ENCODE measurements around the gene TRIM50.
"Not testable (repeated sequence)": the region's sequence is repeated elsewhere in the genome, so short reads cannot be mapped to it uniquely, and the experiment has no call there.

Gene TRIM50

DNA sequence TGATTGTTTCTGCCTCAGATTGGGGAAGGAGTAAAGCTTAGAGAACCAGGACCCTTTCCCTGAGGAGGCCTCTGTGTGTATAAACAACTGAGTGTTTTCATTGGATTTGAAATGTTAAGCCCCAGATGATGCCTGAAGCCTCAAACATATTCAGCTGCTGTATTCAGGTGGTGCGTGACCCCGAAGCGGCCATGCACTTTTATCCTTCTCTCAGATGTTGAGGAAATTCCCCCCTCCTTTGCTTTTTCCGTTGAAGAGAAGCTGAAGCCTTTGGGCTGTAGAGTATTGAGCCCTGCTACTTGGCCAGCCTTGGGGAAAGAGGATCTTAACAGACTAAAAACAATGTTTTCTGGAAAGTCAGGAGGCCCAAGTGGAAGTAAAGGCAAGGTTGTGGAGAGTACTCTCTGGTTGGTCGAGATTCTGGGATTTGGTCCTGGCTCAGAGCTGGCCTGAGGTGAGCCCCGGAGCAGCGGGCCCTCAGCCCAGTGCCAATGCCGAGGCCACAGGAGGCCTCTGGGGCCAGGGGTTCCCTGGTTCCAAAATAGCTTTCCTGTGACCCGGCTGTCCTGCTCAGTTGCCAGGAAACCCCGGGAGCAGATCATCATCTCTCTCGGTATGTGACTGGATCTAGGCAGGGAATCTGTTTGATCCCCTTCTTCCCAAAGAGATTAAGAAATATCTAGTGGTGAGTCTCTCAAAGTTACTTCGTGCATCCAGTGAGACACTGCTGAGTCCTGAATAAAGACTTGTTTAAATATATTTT lies 22.6 kb upstream of the TRIM50 start:
- no peak for DNase-seq (ENCODE audit: low read depth in 3 of 3)

DNA sequence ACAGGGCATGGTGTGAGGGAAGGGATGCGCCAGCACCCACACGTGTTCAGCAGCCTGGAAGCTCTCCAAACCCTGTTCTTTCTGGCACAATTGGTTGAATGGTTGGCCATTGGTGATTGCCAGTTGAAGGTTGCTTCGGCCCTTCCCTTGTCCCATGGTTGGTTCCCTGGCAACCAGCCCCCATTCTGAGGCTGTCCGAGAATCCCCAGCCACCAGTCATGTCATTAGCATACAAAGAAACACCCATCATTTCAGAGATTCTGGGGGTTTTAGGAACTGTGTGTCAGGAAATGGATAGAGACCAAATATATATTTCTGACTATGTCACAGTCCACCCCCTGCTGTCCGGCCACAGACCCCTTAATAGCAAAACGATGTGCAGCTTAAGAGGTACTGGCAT lies 21.9 kb upstream of the TRIM50 start:
- no peak for DNase-seq (ENCODE audit: low read depth in 3 of 3)

DNA sequence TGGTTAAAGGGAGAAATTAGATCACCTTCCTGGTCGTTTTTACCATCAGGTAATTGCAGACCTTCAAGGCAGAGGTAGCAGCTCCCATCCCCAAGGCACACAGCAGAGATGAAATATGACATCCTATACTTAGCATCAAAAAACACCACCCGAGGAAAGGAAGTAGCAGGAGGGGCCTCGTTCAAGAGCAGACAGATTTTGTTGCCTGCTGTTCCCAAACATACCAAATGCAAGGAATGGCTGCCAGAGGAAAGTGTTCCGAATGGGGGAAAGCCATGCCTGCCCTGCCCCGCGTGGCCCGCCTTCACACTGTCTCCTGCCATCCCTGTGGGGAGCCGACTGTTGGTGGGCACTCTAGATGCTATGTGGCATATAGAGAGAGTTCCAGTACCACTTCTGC lies 18.1 kb upstream of the TRIM50 start:
- DNase-seq (ENCODE audit: low read depth in 3 of 3) = no peak

DNA sequence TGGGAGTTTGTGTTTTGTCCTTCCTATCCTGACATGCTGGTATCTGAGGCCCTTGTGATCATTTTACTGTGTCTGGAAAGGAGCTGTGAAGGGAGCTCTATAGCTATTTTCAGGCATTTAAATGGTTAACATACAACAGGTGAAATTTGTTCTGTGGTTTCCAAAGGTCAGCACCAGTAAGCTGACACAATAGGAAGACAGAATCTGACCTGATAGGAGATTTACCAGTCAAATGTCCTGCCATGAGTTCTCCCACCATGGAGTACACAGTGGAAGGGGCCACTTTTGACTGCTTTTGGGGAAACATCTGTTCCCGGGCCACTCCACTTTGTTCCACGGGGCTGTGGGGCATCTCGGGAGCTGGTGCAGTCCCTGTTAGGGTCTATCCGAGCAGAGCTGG lies 17.7 kb upstream of the TRIM50 start:
- no peak for DNase-seq (ENCODE audit: low read depth in 3 of 3)

DNA sequence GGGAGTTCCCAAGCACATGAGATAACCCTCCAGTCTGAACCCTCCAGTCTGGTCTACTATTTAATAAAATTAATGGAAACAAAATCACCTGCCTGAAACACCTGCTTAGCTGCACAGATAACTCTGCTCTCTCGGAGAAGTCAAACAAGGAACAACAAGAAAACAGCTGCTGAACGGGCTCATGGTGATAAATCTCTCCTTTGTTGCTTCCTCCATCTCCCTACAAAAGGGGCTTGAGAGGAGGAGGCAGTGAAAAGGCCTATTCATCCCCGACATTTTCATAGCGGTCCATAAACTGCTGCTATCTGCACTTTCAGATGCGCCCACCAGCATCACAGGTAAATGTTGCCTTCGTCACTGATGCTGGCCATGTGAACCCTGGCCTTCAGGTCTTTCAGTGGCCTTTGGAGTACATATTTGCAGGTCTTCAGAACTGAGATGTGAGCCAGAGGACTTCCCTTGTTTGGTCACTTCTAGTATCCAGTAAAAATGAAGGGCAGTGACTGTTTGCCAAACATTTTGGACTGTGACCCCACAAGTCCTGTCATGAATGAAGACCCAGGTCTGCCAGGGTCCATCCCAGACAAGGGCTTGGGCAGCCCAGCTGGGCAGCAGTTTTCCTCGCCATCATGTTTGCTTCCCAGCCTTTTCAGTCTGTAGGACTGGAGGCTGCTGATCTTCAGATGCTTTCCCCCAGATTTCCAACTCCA lies 15.9 kb upstream of the TRIM50 start:
- no peak for DNase-seq (ENCODE audit: low read depth in 3 of 3)

DNA sequence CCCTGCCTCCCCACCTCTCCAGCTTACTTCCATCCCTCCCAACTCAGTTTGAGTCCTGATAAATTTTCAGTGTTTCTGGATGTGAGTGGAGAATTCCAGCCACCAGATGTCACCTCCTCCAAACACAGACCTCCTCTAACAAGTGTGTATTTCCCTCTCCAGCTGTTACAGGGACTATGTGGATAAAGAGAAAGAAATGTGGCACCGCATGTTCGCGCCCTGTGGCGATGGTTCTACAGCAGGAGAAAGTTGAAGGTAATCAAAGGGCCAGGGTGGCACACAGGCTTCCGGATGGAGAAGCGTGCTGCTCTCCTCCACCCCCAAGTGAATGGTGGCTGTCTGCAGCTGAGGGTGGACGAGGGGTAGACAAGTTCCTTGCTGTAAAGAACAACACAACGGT lies 14.8 kb upstream of the TRIM50 start:
- no peak for DNase-seq (ENCODE audit: low read depth in 3 of 3)

DNA sequence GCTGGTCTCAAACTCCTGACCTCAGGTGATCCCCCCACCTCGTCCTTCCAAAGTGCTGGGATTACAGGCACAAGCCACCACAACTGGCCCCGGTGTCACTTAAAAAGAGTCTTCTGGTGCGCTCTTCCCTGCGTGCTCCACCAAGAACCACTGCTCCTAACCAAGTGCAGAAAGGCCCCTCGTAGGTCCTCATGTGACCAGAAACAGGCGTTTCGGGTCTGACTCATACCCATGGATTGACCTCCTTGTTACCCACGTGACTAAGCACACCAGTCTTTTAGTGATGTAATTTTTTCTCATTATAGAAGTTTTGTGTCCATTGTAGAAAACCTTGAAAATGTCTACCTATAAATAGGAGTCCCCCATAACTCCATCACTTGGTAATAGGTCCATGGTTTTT lies 14.0 kb upstream of the TRIM50 start:
- no peak for DNase-seq (ENCODE audit: low read depth in 3 of 3)

DNA sequence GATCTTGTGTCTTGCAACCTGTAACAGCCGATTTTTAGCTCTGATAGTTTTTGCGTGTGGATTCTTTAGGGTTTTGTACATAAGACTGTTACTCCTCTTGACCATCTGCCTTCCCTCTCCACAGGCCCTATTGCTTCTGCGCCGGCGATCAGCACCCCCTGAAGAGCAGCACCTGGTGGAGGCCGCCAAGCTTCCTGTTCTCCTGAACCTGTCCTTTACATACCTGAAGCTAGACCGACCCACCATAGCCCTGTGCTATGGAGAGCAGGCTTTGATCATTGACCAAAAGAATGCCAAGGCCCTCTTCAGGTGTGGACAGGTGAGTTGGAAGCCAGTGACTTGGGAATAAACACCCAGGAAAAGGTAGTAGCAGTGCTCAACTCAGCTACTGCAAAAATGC lies 12.6 kb upstream of the TRIM50 start:
- DNase-seq (ENCODE audit: low read depth in 3 of 3) = no peak

DNA sequence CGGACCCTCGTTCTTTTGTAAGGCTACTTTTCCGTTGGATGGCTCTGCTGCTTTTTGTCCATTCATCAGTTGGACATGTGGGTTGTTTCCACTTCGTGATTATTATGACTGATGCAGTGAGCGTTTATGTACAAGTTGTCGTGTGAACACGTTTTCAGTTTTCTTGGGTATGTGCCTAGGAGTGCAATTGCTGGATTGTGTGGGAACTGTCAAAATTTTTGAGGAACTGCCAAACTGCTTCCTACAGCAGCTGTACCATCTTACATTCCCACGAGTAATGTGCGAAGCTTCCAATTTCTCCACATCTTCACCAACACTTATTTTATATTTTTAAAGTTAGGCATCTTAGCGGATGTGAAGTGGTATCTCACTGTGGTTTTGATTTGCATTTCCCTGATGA lies 10.4 kb upstream of the TRIM50 start:
- no peak for DNase-seq (ENCODE audit: low read depth in 3 of 3)

DNA sequence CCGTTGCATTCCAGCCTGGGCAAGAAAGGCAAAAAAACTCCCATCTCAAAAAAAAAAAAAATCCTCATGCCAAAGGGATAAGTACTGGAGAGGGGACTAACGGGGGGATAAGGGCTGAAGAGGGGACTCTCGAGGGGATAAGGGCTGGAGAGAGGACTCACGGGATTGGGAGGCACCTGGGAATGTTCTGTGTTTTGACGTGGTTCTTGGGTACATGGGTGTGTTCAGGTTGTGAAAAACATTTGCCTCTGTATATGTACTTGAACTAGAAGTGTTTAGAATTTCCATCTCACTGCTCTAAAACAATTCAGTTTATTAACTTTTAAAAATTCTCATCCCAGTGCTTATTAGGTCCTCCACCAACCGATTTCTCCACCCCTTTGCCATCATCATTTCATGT lies 4.6 kb upstream of the TRIM50 start:
- DNase-seq (ENCODE audit: low read depth in 3 of 3) = no peak

DNA sequence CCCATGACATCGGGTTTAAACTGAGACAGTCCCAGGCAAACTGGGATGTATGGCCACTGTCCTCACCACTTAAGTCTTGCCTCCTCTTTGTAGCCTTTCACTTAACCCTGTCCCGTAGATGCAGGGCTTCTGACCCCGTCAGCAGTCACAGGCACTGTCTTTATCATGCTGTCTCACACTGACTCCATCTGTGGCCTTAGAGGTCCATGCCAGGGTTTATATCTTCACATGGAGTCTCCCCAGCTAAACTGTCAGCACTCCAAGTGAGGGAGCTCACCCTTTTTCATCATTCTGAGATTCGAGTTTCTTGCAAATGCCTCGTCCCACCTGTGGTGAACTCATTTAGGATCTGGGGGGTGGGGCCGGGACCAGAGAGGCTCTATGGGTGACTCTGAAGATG lies 2.9 kb upstream of the TRIM50 start:
- DNase-seq (ENCODE audit: low read depth in 3 of 3) = no peak

DNA sequence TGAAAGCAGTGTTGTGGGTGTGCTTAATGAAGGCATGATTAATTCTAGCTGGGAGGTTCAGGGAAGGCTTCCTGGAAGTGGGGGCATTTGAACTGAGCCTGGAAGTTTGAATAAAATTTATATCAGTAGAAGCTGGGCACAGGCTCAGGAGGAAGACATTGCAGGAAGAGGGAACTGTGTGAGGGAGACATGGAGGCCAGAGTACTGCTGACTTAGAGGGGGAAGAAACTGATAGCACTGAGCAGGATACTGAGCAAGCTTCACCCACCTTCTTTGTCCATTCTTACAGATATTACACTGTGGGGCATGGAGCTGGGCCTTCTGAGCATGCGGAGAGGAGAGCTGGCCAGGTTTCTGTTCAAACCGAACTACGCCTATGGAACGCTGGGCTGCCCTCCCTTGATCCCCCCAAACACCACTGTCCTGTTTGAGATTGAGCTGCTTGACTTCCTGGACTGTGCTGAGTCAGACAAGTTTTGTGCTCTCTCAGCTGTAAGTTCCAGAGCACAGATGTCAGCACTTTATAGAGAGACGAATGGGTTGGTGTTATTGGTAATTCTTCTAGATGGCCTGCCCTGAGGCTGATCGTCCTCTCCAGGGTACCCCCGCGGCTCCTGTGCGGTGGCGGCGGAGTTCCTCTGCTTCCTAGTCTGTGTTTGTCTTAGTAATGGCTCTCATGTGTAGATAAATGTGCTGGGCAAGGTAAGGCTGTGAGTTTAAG lies 2.1 kb upstream of the TRIM50 start:
- DNase-seq (ENCODE audit: low read depth in 3 of 3) = no peak

DNA sequence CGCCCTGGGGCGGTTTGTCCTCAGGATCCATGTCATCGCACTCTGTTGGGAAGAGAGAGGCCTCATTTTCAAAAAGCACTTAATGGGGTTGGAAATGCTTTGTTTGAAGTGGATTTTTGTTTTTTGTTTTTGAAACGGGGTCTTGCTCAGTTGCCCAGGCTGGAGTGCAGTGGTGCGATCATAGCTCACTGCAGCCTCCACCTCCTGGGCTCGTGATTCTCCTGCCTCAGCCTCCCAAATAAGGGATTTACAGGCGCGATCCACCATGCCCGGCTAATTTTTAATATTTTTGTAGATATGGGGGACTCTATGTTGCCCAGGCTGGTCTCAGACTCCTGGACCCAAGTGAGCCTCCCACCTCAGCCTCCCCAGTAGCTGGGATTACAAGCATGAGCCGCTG lies 814 bp upstream of the TRIM50 start:
- DNase-seq (ENCODE audit: low read depth in 3 of 3) = no peak

DNA sequence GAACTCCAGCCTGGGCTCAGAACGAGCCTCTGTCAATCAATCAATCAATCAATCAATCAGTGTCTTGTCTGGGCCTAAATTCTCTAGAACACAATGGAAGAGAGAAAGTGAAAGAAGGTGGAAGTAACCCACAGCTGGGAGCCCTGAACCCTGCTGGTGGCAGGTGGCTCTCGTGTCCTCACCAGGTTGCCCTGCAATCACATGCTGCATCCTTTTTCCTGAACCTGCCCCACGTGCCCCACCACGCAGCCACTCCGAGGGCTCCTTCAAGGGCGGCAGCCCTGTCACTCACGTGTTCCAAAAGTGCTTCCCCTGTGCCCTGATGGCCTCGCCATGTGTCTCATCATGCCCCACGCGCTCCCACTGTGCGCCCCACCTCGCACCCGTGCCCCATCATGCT lies 433 bp downstream of the TRIM50 start:
- not testable (repeated sequence) for DNase-seq (ENCODE audit: low read depth in 3 of 3)

DNA sequence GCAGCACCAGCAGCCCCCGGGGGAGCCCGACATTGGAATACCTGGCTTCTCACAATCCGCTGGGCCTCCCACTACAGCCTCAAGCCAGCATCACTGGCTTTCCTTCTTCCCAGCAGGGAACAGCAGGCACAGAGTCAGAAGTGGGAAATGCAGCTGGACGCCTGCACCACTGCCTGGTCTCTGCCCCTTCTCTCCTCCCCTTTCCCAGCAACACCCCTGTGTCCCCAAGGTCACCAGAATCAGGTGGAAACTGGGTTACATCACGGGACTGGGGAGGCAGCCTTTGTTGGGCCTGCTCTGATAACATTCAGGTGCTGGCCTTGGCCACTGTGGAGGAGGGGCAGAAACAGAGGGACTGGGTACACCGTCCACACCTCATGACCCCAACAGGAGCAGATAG lies 2.5 kb downstream of the TRIM50 start:
- DNase-seq (ENCODE audit: low read depth in 3 of 3) = not testable (repeated sequence)

DNA sequence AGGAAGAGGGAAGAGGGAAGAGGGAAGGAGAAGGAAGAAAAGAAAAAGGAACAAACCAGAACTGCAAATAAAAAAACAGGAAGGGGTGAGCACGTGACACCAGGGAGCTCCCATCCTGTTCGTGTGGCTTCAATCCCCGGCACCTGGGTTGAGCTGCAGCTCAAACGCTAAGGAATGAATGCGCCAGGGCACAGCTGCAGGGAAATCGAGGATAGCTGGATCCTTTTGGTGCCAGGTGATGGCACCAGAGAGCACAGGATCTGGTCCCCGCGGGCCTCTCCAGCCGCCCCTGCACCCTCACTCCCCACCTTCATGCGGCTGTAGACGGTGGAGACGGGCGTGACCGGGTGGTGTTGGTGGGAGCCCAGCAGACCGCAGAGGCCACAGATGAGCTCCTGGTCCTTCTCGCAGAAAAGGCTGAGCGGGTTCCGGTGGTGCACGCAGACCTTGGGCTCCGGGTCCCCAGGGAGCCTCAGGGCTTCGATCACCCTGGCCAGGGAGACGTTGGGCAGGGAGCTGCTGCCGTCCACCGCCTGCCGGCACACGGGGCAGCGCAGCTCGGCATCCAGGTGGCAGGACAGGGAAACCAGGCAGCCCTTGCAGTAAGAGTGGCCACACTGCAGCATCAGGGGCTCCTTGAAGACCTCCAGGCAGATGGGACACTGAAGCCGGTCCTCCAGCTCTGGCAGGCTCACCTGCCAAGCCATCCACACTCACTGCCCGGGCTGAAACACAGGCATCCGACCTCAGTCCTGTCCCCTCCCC lies 3.6 kb downstream of the TRIM50 start:
- DNase-seq (ENCODE audit: low read depth in 3 of 3) = peak; percentile 15 to 28 (median 20)

DNA sequence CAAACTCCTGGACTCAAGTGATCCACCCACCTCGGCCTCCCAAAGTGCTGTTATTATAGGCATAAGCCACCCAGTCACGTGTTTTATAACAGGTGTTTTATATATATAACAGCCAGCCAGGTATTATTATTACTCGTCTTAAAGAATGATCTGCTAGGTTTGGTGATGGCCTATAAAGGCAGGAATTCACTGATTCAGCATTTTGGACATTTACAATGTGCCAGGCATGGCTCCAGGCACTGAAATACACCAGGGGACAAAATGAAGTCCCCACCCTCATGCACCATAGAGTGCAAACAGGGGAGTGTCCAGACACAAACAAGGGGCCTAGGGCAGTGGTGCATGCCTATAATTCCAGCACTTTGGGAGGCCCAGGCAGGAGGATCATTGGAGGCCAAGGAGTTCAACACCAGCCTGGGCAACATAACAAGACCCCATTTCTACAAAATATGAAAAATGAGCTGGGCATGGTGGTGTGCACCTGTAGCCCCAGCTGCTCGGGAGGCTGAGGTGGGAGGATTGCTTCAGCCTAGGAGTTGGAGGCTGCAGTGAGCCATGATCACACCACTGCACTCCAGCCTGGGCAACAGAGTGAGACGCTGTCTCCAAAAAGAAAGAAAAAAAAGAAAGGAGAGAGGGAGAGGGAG lies 4.3 kb downstream of the TRIM50 start:
- DNase-seq (ENCODE audit: low read depth in 3 of 3) = not testable (repeated sequence)

DNA sequence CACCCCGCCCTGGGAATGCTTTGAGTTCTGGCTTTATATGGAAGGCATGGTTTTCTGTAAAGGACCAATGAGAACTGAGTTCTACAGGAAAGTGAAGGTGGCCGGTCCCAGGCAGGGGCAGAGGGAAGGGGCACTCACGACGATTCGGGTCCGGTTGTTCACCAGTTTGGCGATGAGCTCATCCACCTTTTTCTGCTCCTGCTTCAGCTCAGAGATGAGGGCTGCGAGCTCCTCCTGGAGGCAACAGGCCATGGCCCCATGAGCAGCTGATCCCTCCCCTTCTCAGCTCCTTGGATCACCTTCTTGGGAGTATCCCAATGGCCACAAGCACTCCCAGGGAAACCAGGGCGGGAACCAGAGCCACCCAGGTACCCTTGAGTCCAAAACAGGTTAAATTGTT lies 7.9 kb downstream of the TRIM50 start:
- not testable (repeated sequence) for DNase-seq (ENCODE audit: low read depth in 3 of 3)

DNA sequence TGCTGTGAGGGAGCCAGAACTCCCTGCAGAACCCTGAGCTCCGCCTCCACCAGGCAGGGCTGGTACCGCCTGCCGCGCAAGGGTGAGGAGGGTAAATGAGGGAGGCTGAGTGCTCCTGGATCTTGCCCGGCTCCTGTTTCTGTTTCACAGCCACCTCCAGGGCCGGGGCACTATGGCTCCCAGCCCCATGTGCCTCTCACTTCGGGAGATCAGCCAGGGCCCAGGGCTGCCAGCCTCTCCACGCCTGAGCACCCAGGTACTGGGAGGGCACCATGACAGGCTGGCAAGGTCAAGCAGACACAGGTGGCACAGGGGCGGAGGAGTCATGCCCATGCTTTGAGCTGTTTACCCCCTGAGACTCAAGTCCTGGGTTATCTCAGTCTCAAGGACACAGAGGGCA lies 8.3 kb downstream of the TRIM50 start:
- DNase-seq (ENCODE audit: low read depth in 3 of 3) = not testable (repeated sequence)

DNA sequence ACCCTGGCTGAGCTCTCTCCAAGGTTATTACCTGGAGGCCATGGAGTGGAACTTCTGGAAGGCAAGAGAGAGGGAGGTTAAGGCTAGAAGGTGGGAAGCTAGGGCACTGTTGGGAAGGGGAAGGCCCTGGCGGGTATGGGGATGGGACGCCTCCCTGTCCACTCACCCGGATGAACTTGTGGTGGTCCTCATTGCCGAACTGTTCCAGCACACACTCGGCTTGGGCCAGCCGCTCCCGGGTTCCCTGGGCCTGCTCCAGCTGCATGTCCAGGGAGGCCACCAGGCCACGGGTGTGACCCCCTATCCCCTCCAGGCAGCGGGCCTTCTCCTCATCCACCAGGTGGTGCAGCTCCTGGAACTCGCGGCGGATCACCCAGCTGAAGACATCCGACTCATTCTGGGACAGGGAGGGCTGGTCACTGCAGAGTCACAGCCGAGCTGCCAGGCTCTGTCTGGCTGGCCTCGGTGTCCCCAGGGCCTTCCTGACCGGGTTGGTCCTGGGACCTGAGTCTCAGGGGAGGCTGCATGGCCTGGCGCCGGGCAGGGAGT lies 9.2 kb downstream of the TRIM50 start:
- not testable (repeated sequence) for DNase-seq (ENCODE audit: low read depth in 3 of 3)

DNA sequence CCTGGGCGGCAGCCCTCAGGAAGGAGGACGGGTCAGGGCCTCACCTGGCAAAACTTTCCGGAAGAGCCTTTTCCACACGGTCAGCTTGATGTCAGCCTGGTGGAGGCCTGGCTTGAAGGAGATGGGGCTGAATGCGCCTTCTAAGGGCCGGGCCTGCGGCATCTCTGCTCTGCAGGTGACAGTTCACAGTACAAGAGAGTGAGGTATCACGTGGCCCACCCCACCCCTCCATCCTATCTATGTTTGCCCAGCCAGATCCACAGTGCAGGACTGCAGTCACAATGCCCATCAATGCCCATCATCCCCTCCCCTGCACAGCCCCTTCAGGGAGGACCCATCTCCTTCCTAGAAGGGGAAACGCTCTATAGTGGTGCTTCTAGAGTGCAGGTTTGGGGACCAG lies 11.4 kb downstream of the TRIM50 start:
- no peak for DNase-seq (ENCODE audit: low read depth in 3 of 3)
